Measurements from ENCODE around the gene STIM2. TPM values are rescaled to one million over a fixed set of nuclear protein-coding genes. Genes with fewer than 3 reads are reported as not detected.

The STIM2 gene
- total RNA-seq, 1 experiment from 2014 or later: 23.9 TPM

GRCh38 chr4:26953366-26953765 is 92.7 kb downstream of the STIM2 start:
- no peak for TF ChIP-seq SIN3A (IDR thresholded peaks at IDR 0.05; ENCODE audit: borderline replicate concordance, insufficient read depth, low read depth, low read length)
- TF ChIP-seq TCF7L2 (IDR thresholded peaks at IDR 0.05; ENCODE audit: low read depth, low read length): no peak
- no peak for TF ChIP-seq CTCF (IDR thresholded peaks at IDR 0.05)
- no peak for TF ChIP-seq POLR2AphosphoS5 (IDR thresholded peaks at IDR 0.05; ENCODE audit: low read depth, low read length)
- TF ChIP-seq REST (IDR thresholded peaks at IDR 0.05; ENCODE audit: insufficient read depth in 1 of 2, low read depth in 2 of 2, low read length in 1 of 2): no peak
- Histone ChIP-seq H3K27ac (ENCODE audit: low read length) (no peak overlapping the region), H3K27me3 (ENCODE audit: control insufficient read depth, insufficient read depth, low read length) (no peaks in the 10 kb centered on the region), H3K9me3 (ENCODE audit: control insufficient read depth, insufficient read depth, low read depth, low read length) (no peaks in the 10 kb centered on the region), H3K4me3 (ENCODE audit: low read depth in 2 of 2, low read length in 2 of 2) (no peak overlapping the region), H3K36me3 (ENCODE audit: control insufficient read depth, insufficient read depth, low read length) (no peaks in the 10 kb centered on the region), H3K4me1 (ENCODE audit: control insufficient read depth, insufficient read depth, low read length) (no peaks in the 10 kb centered on the region)
- in situ Hi-C loops (cut with HindIII; ENCODE audit: low pct_unique_long_range_greater_than_20kb, low sequenced_read_pairs) (no loop called here), intact Hi-C loops (cut with micrococcal nuclease; ENCODE audit: unreplicated experiment) (no loop called here)
- no peak for ATAC-seq
- ChIA-PET CTCF (no interaction called here), POLR2A (no interaction called here)
- BruUV-seq (replicated peaks): no TSS peak
- no peak for DNase-seq (ENCODE audit: low read depth, low spot score)

- POLR2A ChIA-PET: no interaction called here
- DNase-seq (ENCODE audit: low read depth, low spot score) (no peak), ATAC-seq (no peak)
- in situ Hi-C loops (cut with HindIII; ENCODE audit: low pct_unique_long_range_greater_than_20kb, low sequenced_read_pairs): no loop called here
- CTCF ChIA-PET: no interaction called here
- no peaks in the 10 kb centered on the region for H3K27me3 ChIP-seq (ENCODE audit: control insufficient read depth, insufficient read depth, low read length)
- H3K36me3 ChIP-seq (ENCODE audit: control insufficient read depth, insufficient read depth, low read length): no peaks in the 10 kb centered on the region
- no peak overlapping the region for H3K4me3 ChIP-seq (ENCODE audit: low read depth in 2 of 2, low read length in 2 of 2)
- no peak overlapping the region for H3K27ac ChIP-seq (ENCODE audit: low read length)
- intact Hi-C loops (cut with micrococcal nuclease; ENCODE audit: unreplicated experiment): no loop called here
- no peak for TF ChIP-seq REST (IDR thresholded peaks at IDR 0.05; ENCODE audit: insufficient read depth in 1 of 2, low read depth in 2 of 2, low read length in 1 of 2)
- TF ChIP-seq POLR2AphosphoS5 (IDR thresholded peaks at IDR 0.05; ENCODE audit: low read depth, low read length): no peak
- no peak for TF ChIP-seq SIN3A (IDR thresholded peaks at IDR 0.05; ENCODE audit: borderline replicate concordance, insufficient read depth, low read depth, low read length)
- TF ChIP-seq TCF7L2 (IDR thresholded peaks at IDR 0.05; ENCODE audit: low read depth, low read length): no peak
- TF ChIP-seq CTCF (IDR thresholded peaks at IDR 0.05): no peak
- no TSS peak for BruUV-seq (replicated peaks)
- no peaks in the 10 kb centered on the region for H3K4me1 ChIP-seq (ENCODE audit: control insufficient read depth, insufficient read depth, low read length)
- no peaks in the 10 kb centered on the region for H3K9me3 ChIP-seq (ENCODE audit: control insufficient read depth, insufficient read depth, low read depth, low read length)
Observed at GRCh38 chr4:26953770-26954423, 93.3 kb downstream of the STIM2 start.

Measured in Panc1 (cell line).